HepG2 (cell line): ENCODE results near the gene TMEM271. TPM values are rescaled to one million over a fixed set of nuclear protein-coding genes. Genes with fewer than 3 reads are reported as not detected.

Source experiments
- ATAC-seq: fragments of 200-7000 bp; cut with Tn5 transposase; 3 replicates; pipeline ENCODE4 v1.9.1; 2020; ENCODE audit warnings: mild to moderate bottlenecking, moderate library complexity
- BruUV-seq: library from RNA; stranded (reverse); fragments of 400-500 nt; replicated peaks from 2 replicates; lab custom pipeline; 2021; lab: Mats Ljungman, UMichigan
- CTCF ChIA-PET: fragments of 300-600 bp; formaldehyde crosslinking; extraction: SDS; loops from one replicate; lab custom pipeline; 2021; ENCODE audit warnings: low total read pairs, inconsistent platforms, low intra/inter-chr PET ratio; lab: Yijun Ruan, JAX
- POLR2A ChIA-PET: fragments of 350-600 bp; sonication (Branson Sonifier 250); formaldehyde crosslinking; loops from one replicate; lab custom pipeline; 2020; ENCODE audit warnings: antibody characterized with exemption, inconsistent platforms; lab: Yijun Ruan, JAX
- DNase-seq: peaks from one replicate; pipeline ENCODE4 v3.0.0-alpha.2; 2015; ENCODE audit warnings: low spot score
- FAIRE-seq: peaks from 3 replicates; lab custom pipeline; 2011; peaks lifted over from hg19 to GRCh38; lab: Jason Lieb, UNC
- H2AFZ ChIP-seq: one replicate; pipeline ENCODE4 v1.6.1; 2011; ENCODE audit warnings: low read length, inconsistent platforms
- H3K27ac ChIP-seq: fragments of 300-600 bp; 3 replicates; pipeline ENCODE4 v1.8.0; 2011; ENCODE audit warnings: mixed run types, mild to moderate bottlenecking, mixed read lengths, low read length, inconsistent platforms; ENCODE audit not compliant: insufficient read depth; ENCODE audit errors: extremely low read length
- H3K27me3 ChIP-seq, 2 experiments: fragments of 200-600 bp in 1 of 2; 2 replicates in 1 of 2; 3 replicates in 1 of 2; pipeline versions ENCODE4 v1.6.0 to v1.8.0; 2011; ENCODE audit warnings: low read length in 2 of 2, mild to moderate bottlenecking in 2 of 2, moderate library complexity in 2 of 2, inconsistent platforms in 1 of 2; ENCODE audit not compliant: insufficient read depth in 2 of 2, control insufficient read depth in 1 of 2
- H3K36me3 ChIP-seq, 2 experiments: fragments of 200-600 bp in 1 of 2; replicated peaks in 1 of 2; 2 replicates in 1 of 2; 3 replicates in 1 of 2; pipeline versions ENCODE4 v1.5.1 to v1.8.0; 2011; ENCODE audit warnings: low read length in 2 of 2, inconsistent platforms in 1 of 2; ENCODE audit not compliant: insufficient read depth in 2 of 2, control insufficient read depth in 1 of 2
- H3K4me1 ChIP-seq: 2 replicates; pipeline ENCODE4 v1.5.1; 2012; ENCODE audit warnings: low read length, inconsistent platforms; ENCODE audit not compliant: insufficient read depth
- H3K4me2 ChIP-seq: 2 replicates; pipeline ENCODE4 v1.6.0; 2011; ENCODE audit warnings: low read depth, low read length, inconsistent platforms
- H3K4me3 ChIP-seq, 3 experiments: fragments of 200-600 bp in 1 of 3; sonication (generic), shearing (Covaris generic) in 1 of 3; replicated peaks in 1 of 3; 2 replicates each; pipeline ENCODE4 v1.5.1; 2011 to 2016; ENCODE audit warnings: low read length in 3 of 3, inconsistent platforms in 2 of 3, low read depth in 2 of 3, mild to moderate bottlenecking in 2 of 3, control low read depth in 1 of 3, mixed read lengths in 1 of 3; ENCODE audit not compliant: insufficient read depth in 1 of 3
- H3K79me2 ChIP-seq: one replicate; pipeline ENCODE4 v1.6.1; 2011; ENCODE audit warnings: low read length, inconsistent platforms; ENCODE audit not compliant: insufficient read depth
- H3K9ac ChIP-seq: 2 replicates; pipeline ENCODE4 v1.6.0; 2011; ENCODE audit warnings: mild to moderate bottlenecking, low read depth, low read length, inconsistent platforms; ENCODE audit not compliant: insufficient read depth
- H3K9me3 ChIP-seq: 2 replicates; pipeline ENCODE4 v1.5.1; 2012; ENCODE audit warnings: mild to moderate bottlenecking, low read length
- H4K20me1 ChIP-seq: 2 replicates; pipeline ENCODE4 v1.6.0; 2011; ENCODE audit warnings: inconsistent platforms, mild to moderate bottlenecking, low read length, moderate library complexity; ENCODE audit not compliant: insufficient read depth
- ADNP ChIP-seq: sonication (generic); formaldehyde crosslinking; IDR thresholded peaks from 2 replicates; pipeline ENCODE4 v1.4.0; 2020; ENCODE audit warnings: missing genetic modification reagents
- ATF4 ChIP-seq, 2 experiments: fragments of 450-650 bp in 1 of 2; sonication (generic) in 1 of 2; formaldehyde crosslinking; IDR thresholded peaks; 2 replicates each; pipeline versions ENCODE4 v1.5.0 to v1.8.0; 2020 to 2022; ENCODE audit warnings: mild to moderate bottlenecking in 1 of 2, missing genetic modification reagents in 1 of 2
- HDAC6 ChIP-seq: fragments of 200-600 bp; sonication (generic); IDR thresholded peaks from 2 replicates; pipeline ENCODE4 v1.7.0; 2017; ENCODE audit warnings: mild to moderate bottlenecking, antibody characterized with exemption, low read length, low read depth
- KDM6A ChIP-seq: IDR thresholded peaks from 2 replicates; pipeline ENCODE4 v1.6.1; 2016; ENCODE audit warnings: low read depth
- NBN ChIP-seq: fragments of 450-650 bp; conservative IDR thresholded peaks from 2 replicates; pipeline ENCODE4 v1.6.1; 2017
- RCOR2 ChIP-seq: IDR thresholded peaks from 2 replicates; pipeline ENCODE4 v1.6.1; 2016; ENCODE audit warnings: missing biosample characterization, missing genetic modification reagents
- RELA ChIP-seq: sonication (generic); formaldehyde crosslinking; IDR thresholded peaks from 2 replicates; pipeline ENCODE4 v1.4.0; 2020; ENCODE audit warnings: missing genetic modification reagents
- SIX1 ChIP-seq: sonication (generic); formaldehyde crosslinking; IDR thresholded peaks from 2 replicates; pipeline ENCODE4 v1.4.0; 2020; ENCODE audit warnings: missing genetic modification reagents, borderline replicate concordance
- SKI ChIP-seq: fragments of 450-650 bp; IDR thresholded peaks from one replicate; pipeline ENCODE4 v1.6.1; 2018; ENCODE audit warnings: mild to moderate bottlenecking; ENCODE audit not compliant: partially characterized antibody
- ZNF296 ChIP-seq: sonication (generic); formaldehyde crosslinking; conservative IDR thresholded peaks from 2 replicates; pipeline ENCODE4 v1.5.0; 2020; ENCODE audit warnings: mild to moderate bottlenecking, missing genetic modification reagents
- WGBS: methylation state at CpG from one replicate; pipeline ENCODE4 v1.1.6; 2017; ENCODE audit warnings: low lambda C conversion rate; 5-methylcytosine and 5-hydroxymethylcytosine counted together
- in situ Hi-C: cut with HindIII; loops from 2 replicates; pipeline ENCODE4 v1.10.0; 2017; ENCODE audit warnings: low pct_unique_long_range_greater_than_20kb; ENCODE audit not compliant: extremely low pct_ligation_motif_present
- intact Hi-C: fragments of 100-400 bp; cut with micrococcal nuclease; formaldehyde crosslinking; loops from one replicate; pipeline ENCODE4 v1.10.0; 2022; ENCODE audit not compliant: unreplicated experiment
- polyA plus RNA-seq, 8 experiments: library from polyadenylated mRNA; depleted of rRNA in 3 of 8; stranded (reverse) in 7 of 8; unstranded in 1 of 8; fragments of >200 nt; fragmentation: Illumina TruSeq in 4 of 8; extraction: Trizol in 4 of 8; gene quantifications; 2 replicates each; pipeline versions ENCODE4 v1.2.1 to v1.2.3, GENCODE V29; 2011 to 2016; ENCODE audit warnings: low read depth in 4 of 8, missing spikeins in 1 of 8, mixed read lengths in 1 of 8; ENCODE audit not compliant: insufficient read depth in 1 of 8
- total RNA-seq, 5 experiments: library from RNA; depleted of rRNA; stranded (reverse); fragments of >200 nt; fragmentation: Illumina TruSeq; extraction: Trizol; gene quantifications; 2 replicates each; pipeline ENCODE4 v1.2.3, GENCODE V29; 2016; ENCODE audit warnings: low read depth in 1 of 5
- TF ChIP-seq, protein P1 (sequence below): sonication (generic); formaldehyde crosslinking; IDR thresholded peaks from 2 replicates; pipeline ENCODE4 v1.4.0; 2020; ENCODE audit warnings: mild to moderate bottlenecking, missing genetic modification reagents

Gene TMEM271
- total and polyA plus RNA-seq, 2 of the 13 experiments (the other 11 are each of a cell fraction or from before 2014, with no cell fraction given), result not detected

DNA sequence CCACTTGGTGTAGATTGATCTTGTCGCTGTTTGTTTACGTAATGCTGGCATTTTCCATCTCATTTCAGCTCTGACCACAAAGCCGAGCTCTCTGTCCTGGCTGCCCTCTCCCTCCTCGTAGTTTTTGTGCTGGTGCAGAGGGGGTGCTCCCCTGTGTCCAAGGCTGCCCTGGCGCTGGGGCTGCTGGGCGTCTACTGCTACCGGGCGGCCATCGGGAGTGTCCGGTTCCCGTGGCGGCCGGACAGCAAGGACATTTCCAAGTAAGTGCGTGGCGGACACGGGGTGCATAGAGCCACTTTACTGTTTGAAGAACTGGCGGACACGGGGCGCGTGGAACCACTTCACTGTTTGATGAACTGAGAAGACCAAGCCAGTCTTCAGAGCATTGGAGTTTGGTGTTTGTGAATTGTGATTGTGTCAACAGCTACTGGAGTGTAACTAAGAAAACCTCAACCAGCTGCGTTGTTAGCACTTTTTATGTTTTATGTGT lies 49.1 kb downstream of the TMEM271 start:
- no peak overlapping the region for H2AFZ ChIP-seq
- no peak overlapping the region for H3K27ac ChIP-seq
- DNase-seq (no peak), ATAC-seq (no peak), FAIRE-seq (no peak)
- no peaks in the 10 kb centered on the region for H3K27me3 ChIP-seq
- peaks cover 16% of the 10 kb centered on the region; the same call in 1 of the 2 replicates for H3K4me1 ChIP-seq
- ChIA-PET POLR2A (no interaction called here), CTCF (no interaction called here)
- peaks cover 21 to 71% of the 10 kb centered on the region in 2 experiments for H3K36me3 ChIP-seq
- intact Hi-C loops (no loop called here), in situ Hi-C loops (no loop called here)
- no TSS peak for BruUV-seq
- H3K4me2 ChIP-seq, result no peak overlapping the region
- no peaks in the 10 kb centered on the region for H3K79me2 ChIP-seq
- H3K9me3 ChIP-seq, result no peaks in the 10 kb centered on the region
- H4K20me1 ChIP-seq, result no peaks in the 10 kb centered on the region
- TF ChIP-seq RCOR2 (CRISPR knock-in tag) (no peak), SIX1 (CRISPR knock-in tag) (no peak), HDAC6 (no peak), SKI (no peak), ADNP (no peak), RELA (no peak), ZNF296 (CRISPR knock-in tag) (no peak), KDM6A (CRISPR knock-in tag) (no peak), NBN (no peak), ATF4 (CRISPR knock-in tag; IDR thresholded peaks at IDR 0.05) (no peak)
- TF ChIP-seq, protein P1, sequence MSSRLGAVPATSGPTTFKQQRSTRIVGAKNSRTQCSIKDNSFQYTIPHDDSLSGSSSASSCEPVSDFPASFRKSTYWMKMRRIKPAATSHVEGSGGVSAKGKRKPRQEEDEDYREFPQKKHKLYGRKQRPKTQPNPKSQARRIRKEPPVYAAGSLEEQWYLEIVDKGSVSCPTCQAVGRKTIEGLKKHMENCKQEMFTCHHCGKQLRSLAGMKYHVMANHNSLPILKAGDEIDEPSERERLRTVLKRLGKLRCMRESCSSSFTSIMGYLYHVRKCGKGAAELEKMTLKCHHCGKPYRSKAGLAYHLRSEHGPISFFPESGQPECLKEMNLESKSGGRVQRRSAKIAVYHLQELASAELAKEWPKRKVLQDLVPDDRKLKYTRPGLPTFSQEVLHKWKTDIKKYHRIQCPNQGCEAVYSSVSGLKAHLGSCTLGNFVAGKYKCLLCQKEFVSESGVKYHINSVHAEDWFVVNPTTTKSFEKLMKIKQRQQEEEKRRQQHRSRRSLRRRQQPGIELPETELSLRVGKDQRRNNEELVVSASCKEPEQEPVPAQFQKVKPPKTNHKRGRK, result no peak
- 99% methylated on average over 21 of the region's 21 CpGs for WGBS
- H3K9ac ChIP-seq, result no peak overlapping the region
- H3K4me3 ChIP-seq, result no peak overlapping the region
